Naive thymus-derived CD4-positive, alpha-beta T cell (primary cell): ENCODE measurements around the gene MICAL3. TPM values are rescaled to one million over a fixed set of nuclear protein-coding genes. Genes with fewer than 3 reads are reported as not detected.
A peak's percentile ranks its signal among the peaks of the same experiment; 100 is the strongest.

ENCODE experiments used
- ATAC-seq: fragments of 150-1000 bp; cut with Tn5 transposase; 2 replicates; pipeline ENCODE4 v1.10.0; 2021; ENCODE audit warnings: mild to moderate bottlenecking, moderate library complexity
- CTCF ChIA-PET: fragments of 350-600 bp; sonication (Branson Sonifier 250); formaldehyde crosslinking; loops from one replicate; lab custom pipeline; 2021; ENCODE audit warnings: antibody characterized with exemption; lab: Charles Lee
- POLR2A ChIA-PET: fragments of 350-600 bp; sonication (Branson Sonifier 250); formaldehyde crosslinking; loops from one replicate; lab custom pipeline; 2021; ENCODE audit warnings: antibody characterized with exemption, inconsistent platforms; lab: Charles Lee
- DNase-seq, 9 donors: peaks; one replicate each; pipeline versions ENCODE4 v3.0.0 to v3.0.0-alpha.2; 2020 to 2022; ENCODE audit warnings: mixed read lengths in 1 of 9
- H3K27ac ChIP-seq: one replicate; pipeline ENCODE4 v1.7.0; 2013; ENCODE audit warnings: mild to moderate bottlenecking, low read depth, low read length, moderate library complexity
- H3K27me3 ChIP-seq, 2 donors: one replicate each; pipeline ENCODE4 v1.7.0; 2013; ENCODE audit warnings: low read length in 2 of 2, mild to moderate bottlenecking in 2 of 2, moderate library complexity in 2 of 2; ENCODE audit not compliant: control insufficient read depth in 2 of 2, insufficient read depth in 2 of 2
- H3K36me3 ChIP-seq, 3 experiments: 1 replicate in 2 of 3; 2 replicates in 1 of 3; pipeline ENCODE4 v1.7.0; 2013; ENCODE audit warnings: low read length in 3 of 3, mild to moderate bottlenecking in 3 of 3, moderate library complexity in 1 of 3; ENCODE audit not compliant: insufficient read depth in 3 of 3, control insufficient read depth in 2 of 3
- H3K4me1 ChIP-seq, 2 donors: one replicate each; pipeline ENCODE4 v1.7.0; 2013; ENCODE audit warnings: low read length in 2 of 2, mild to moderate bottlenecking in 2 of 2, moderate library complexity in 1 of 2; ENCODE audit not compliant: control insufficient read depth in 2 of 2, insufficient read depth in 2 of 2
- H3K4me3 ChIP-seq: 2 replicates; pipeline ENCODE4 v1.7.0; 2013; ENCODE audit warnings: mild to moderate bottlenecking, low read length
- H3K9me3 ChIP-seq, 3 experiments: 1 replicate in 2 of 3; 2 replicates in 1 of 3; pipeline ENCODE4 v1.7.0; 2013; ENCODE audit warnings: low read length in 3 of 3; ENCODE audit not compliant: control insufficient read depth in 2 of 3
- H3K27ac Mint-ChIP-seq, 9 donors: one replicate each; pipeline ENCODE4 v1.8.0; 2020 to 2022; ENCODE audit warnings: mixed read lengths in 9 of 9, mild to moderate bottlenecking in 8 of 9, moderate library complexity in 5 of 9, inconsistent platforms in 2 of 9
- H3K27me3 Mint-ChIP-seq, 5 donors: one replicate each; pipeline ENCODE4 v1.8.0; 2021 to 2022; ENCODE audit warnings: mixed read lengths in 5 of 5, mild to moderate bottlenecking in 1 of 5
- H3K36me3 Mint-ChIP-seq, 5 donors: one replicate each; pipeline ENCODE4 v1.8.0; 2020 to 2022; ENCODE audit warnings: mixed read lengths in 5 of 5, mild to moderate bottlenecking in 3 of 5, inconsistent platforms in 1 of 5
- H3K4me1 Mint-ChIP-seq, 7 donors: one replicate each; pipeline ENCODE4 v1.8.0; 2020 to 2022; ENCODE audit warnings: mixed read lengths in 7 of 7, mild to moderate bottlenecking in 3 of 7, inconsistent platforms in 1 of 7
- H3K4me3 Mint-ChIP-seq, 10 donors: one replicate each; pipeline ENCODE4 v1.8.0; 2020 to 2022; ENCODE audit warnings: mild to moderate bottlenecking in 10 of 10, mixed read lengths in 10 of 10, moderate library complexity in 6 of 10, inconsistent platforms in 2 of 10
- H3K9me3 Mint-ChIP-seq, 11 donors: one replicate each; pipeline ENCODE4 v1.8.0; 2020 to 2022; ENCODE audit warnings: mixed read lengths in 11 of 11, mild to moderate bottlenecking in 4 of 11, inconsistent platforms in 1 of 11, moderate library complexity in 1 of 11
- intact Hi-C, 2 donors: fragments of 100-400 bp; cut with micrococcal nuclease; formaldehyde crosslinking; loops; one replicate each; pipeline ENCODE4 v1.15.1; 2023
- polyA plus RNA-seq, 2 donors: library from polyadenylated mRNA; unstranded; fragments of 300-500 nt; fragmentation: Illumina TruSeq; gene quantifications; one replicate each; pipeline ENCODE4 v1.2.3, GENCODE V29; 2021
- total RNA-seq, 6 experiments: library from RNA in 5 of 6; stranded (reverse) in 5 of 6; gene quantifications; 1 replicate in 5 of 6; 2 replicates in 1 of 6; pipeline ENCODE4 v1.2.3 and lab custom pipeline; 2021 to 2026

MICAL3 gene
- total and polyA plus RNA-seq, 7 experiments from 2014 or later, result 0.28 to 43.9 (median 11.4) TPM

- Mint-ChIP-seq H3K36me3 (peaks cover 0 to 17% (median 0%) of the 10 kb centered on the region in 5 donors), H3K4me1 (no peaks in the 10 kb centered on the region), H3K27me3 (no peaks in the 10 kb centered on the region), H3K27ac (no peak overlapping the region), H3K4me3 (no peak overlapping the region), H3K9me3 (no peaks in the 10 kb centered on the region)
- Histone ChIP-seq H3K36me3 (no peaks in the 10 kb centered on the region), H3K27ac (no peak overlapping the region), H3K4me3 (no peak overlapping the region), H3K4me1 (no peaks in the 10 kb centered on the region), H3K27me3 (no peaks in the 10 kb centered on the region), H3K9me3 (no peaks in the 10 kb centered on the region)
- ChIA-PET CTCF (interaction anchor here (1.1 kb wide), 1 partner anchor 13 kb away, joined by 3 read pairs; no protein-coding TSS in a partner anchor), POLR2A (no interaction called here)
- intact Hi-C loops, result no loop called here
- DNase-seq (no peak), ATAC-seq (no peak)
Observed at GRCh38 chr22:17817079-17817478, 207.3 kb downstream of the MICAL3 start.

- Mint-ChIP-seq H3K4me1 (no peaks in the 10 kb centered on the region), H3K9me3 (no peaks in the 10 kb centered on the region), H3K36me3 (peaks cover 0 to 18% (median 0%) of the 10 kb centered on the region in 5 donors), H3K4me3 (no peak overlapping the region), H3K27me3 (no peaks in the 10 kb centered on the region), H3K27ac (no peak overlapping the region)
- no peak for DNase-seq
- H3K36me3 ChIP-seq, result no peaks in the 10 kb centered on the region
- no peaks in the 10 kb centered on the region for H3K27me3 ChIP-seq
- H3K27ac ChIP-seq, result no peak overlapping the region
- intact Hi-C loops, result no loop called here
- ATAC-seq, result no peak
- no peak overlapping the region for H3K4me3 ChIP-seq
- POLR2A ChIA-PET, result no interaction called here
- no peaks in the 10 kb centered on the region for H3K9me3 ChIP-seq
- CTCF ChIA-PET, result interaction anchor here (1.1 kb wide), 1 partner anchor 14 kb away, joined by 3 read pairs; no protein-coding TSS in a partner anchor
- H3K4me1 ChIP-seq, result no peaks in the 10 kb centered on the region
Observed at GRCh38 chr22:17816649-17817048, 207.7 kb downstream of the MICAL3 start.

GRCh38 chr22:17815703-17816254, 208.6 kb downstream of the MICAL3 start:
- no peak for DNase-seq

GRCh38 chr22:17814830-17815229, 209.5 kb downstream of the MICAL3 start:
- no peak for ATAC-seq
- DNase-seq, result no peak
- no peaks in the 10 kb centered on the region for H3K9me3 ChIP-seq
- CTCF ChIA-PET, result interaction anchor here (0.7 to 1.1 kb wide), 2 partner anchors 27 to 261 kb away, joined by 3 read pairs; no protein-coding TSS in a partner anchor
- no peak overlapping the region for H3K27ac ChIP-seq
- H3K27me3 ChIP-seq, result no peaks in the 10 kb centered on the region
- no peak overlapping the region for H3K4me3 Mint-ChIP-seq
- H3K27me3 Mint-ChIP-seq, result no peaks in the 10 kb centered on the region
- intact Hi-C loops, result no loop called here
- peaks cover 0 to 25% (median 0%) of the 10 kb centered on the region in 5 donors for H3K36me3 Mint-ChIP-seq
- H3K4me3 ChIP-seq, result no peak overlapping the region
- H3K4me1 Mint-ChIP-seq, result peaks cover 0 to 2% (median 0%) of the 10 kb centered on the region in 7 donors
- H3K9me3 Mint-ChIP-seq, result no peaks in the 10 kb centered on the region
- no peaks in the 10 kb centered on the region for H3K36me3 ChIP-seq
- no peaks in the 10 kb centered on the region for H3K4me1 ChIP-seq
- POLR2A ChIA-PET, result no interaction called here
- peak overlapping the region in 1 of 9 donors; percentile 15 for H3K27ac Mint-ChIP-seq

More at GRCh38 chr22:17815703-17816254, 208.6 kb downstream of the MICAL3 start:
- no peaks in the 10 kb centered on the region for H3K36me3 ChIP-seq
- no peaks in the 10 kb centered on the region for H3K9me3 ChIP-seq
- ATAC-seq, result no peak
- POLR2A ChIA-PET, result no interaction called here
- Mint-ChIP-seq H3K36me3 (peaks cover 0 to 25% (median 0%) of the 10 kb centered on the region in 5 donors), H3K9me3 (no peaks in the 10 kb centered on the region), H3K27me3 (no peaks in the 10 kb centered on the region), H3K4me3 (no peak overlapping the region), H3K27ac (no peak overlapping the region), H3K4me1 (no peaks in the 10 kb centered on the region)
- CTCF ChIA-PET, result interaction anchor here (1.1 kb wide), 2 partner anchors 14 to 260 kb away, joined by 3 read pairs; no protein-coding TSS in a partner anchor
- H3K27me3 ChIP-seq, result no peaks in the 10 kb centered on the region
- intact Hi-C loops, result no loop called here
- H3K4me1 ChIP-seq, result no peaks in the 10 kb centered on the region
- no peak overlapping the region for H3K27ac ChIP-seq
- no peak overlapping the region for H3K4me3 ChIP-seq

- Mint-ChIP-seq H3K4me3 (no peak overlapping the region), H3K36me3 (peaks cover 0 to 25% (median 0%) of the 10 kb centered on the region in 5 donors), H3K9me3 (no peaks in the 10 kb centered on the region), H3K4me1 (peaks cover 0 to 2% (median 0%) of the 10 kb centered on the region in 7 donors), H3K27ac (no peak overlapping the region), H3K27me3 (no peaks in the 10 kb centered on the region)
- no peaks in the 10 kb centered on the region for H3K9me3 ChIP-seq
- H3K36me3 ChIP-seq, result peaks cover 0 to 3% (median 0%) of the 10 kb centered on the region in 3 experiments
- no peaks in the 10 kb centered on the region for H3K4me1 ChIP-seq
- no peak overlapping the region for H3K27ac ChIP-seq
- POLR2A ChIA-PET, result no interaction called here
- no peaks in the 10 kb centered on the region for H3K27me3 ChIP-seq
- CTCF ChIA-PET, result interaction anchor here (0.7 kb wide), 1 partner anchor 27 kb away, joined by 3 read pairs; no protein-coding TSS in a partner anchor
- no peak for ATAC-seq
- intact Hi-C loops, result no loop called here
- DNase-seq, result no peak
- H3K4me3 ChIP-seq, result no peak overlapping the region
Observed at GRCh38 chr22:17814084-17814483, 210.3 kb downstream of the MICAL3 start.

GRCh38 chr22:17811119-17811518, 213.2 kb downstream of the MICAL3 start:
- H3K27ac ChIP-seq, result no peak overlapping the region
- POLR2A ChIA-PET, result no interaction called here
- Mint-ChIP-seq H3K36me3 (peaks cover 0 to 36% (median 0%) of the 10 kb centered on the region in 5 donors), H3K27ac (peak overlapping the region in 1 of 9 donors; percentile 59), H3K4me1 (peaks cover 0 to 2% (median 0%) of the 10 kb centered on the region in 7 donors), H3K4me3 (no peak overlapping the region), H3K27me3 (no peaks in the 10 kb centered on the region), H3K9me3 (no peaks in the 10 kb centered on the region)
- no peak overlapping the region for H3K4me3 ChIP-seq
- H3K9me3 ChIP-seq, result no peaks in the 10 kb centered on the region
- CTCF ChIA-PET, result no interaction called here
- intact Hi-C loops, result no loop called here
- DNase-seq (no peak), ATAC-seq (no peak)
- no peaks in the 10 kb centered on the region for H3K4me1 ChIP-seq
- H3K36me3 ChIP-seq, result peaks cover 0 to 8% (median 0%) of the 10 kb centered on the region in 3 experiments
- H3K27me3 ChIP-seq, result no peaks in the 10 kb centered on the region
